SK-N-SH (cell line): Measurements from ENCODE around the gene NFKBIE. TPM values are rescaled to one million over a fixed set of nuclear protein-coding genes. Genes with fewer than 3 reads are reported as not detected.

Source experiments
- CTCF ChIA-PET: fragments of 300-600, 350-600 bp; formaldehyde crosslinking; extraction: SDS; loops from one replicate; lab custom pipeline; 2021; lab: Yijun Ruan, JAX
- POLR2A ChIA-PET: fragments of 350-600 bp; sonication (Branson Sonifier 250); formaldehyde crosslinking; extraction: SDS; loops from one replicate; lab custom pipeline; 2020; ENCODE audit warnings: antibody characterized with exemption, inconsistent platforms; lab: Yijun Ruan, JAX
- DNase-seq: peaks from one replicate; pipeline ENCODE4 v3.0.0; 2012
- H2AFZ ChIP-seq: fragments of 200-600 bp; sonication (generic); 2 replicates; pipeline ENCODE4 v1.8.1; 2016; ENCODE audit warnings: antibody characterized with exemption, mild to moderate bottlenecking, low read depth
- H3F3A ChIP-seq: fragments of 200-600 bp; sonication (generic); replicated peaks from 2 replicates; pipeline ENCODE3; 2016; ENCODE audit warnings: antibody characterized with exemption, mild to moderate bottlenecking; ENCODE audit not compliant: insufficient read depth
- H3K27ac ChIP-seq, 2 experiments: fragments of 200-500 bp in 1 of 2; fragments of 200-600 bp in 1 of 2; sonication (Bioruptor generic) in 1 of 2; sonication (generic), shearing (Covaris generic) in 1 of 2; 2 replicates each; pipeline versions ENCODE4 v1.5.1 to v1.6.1; 2014 to 2016; ENCODE audit warnings: low read depth in 2 of 2, inconsistent platforms in 1 of 2, low read length in 1 of 2, mild to moderate bottlenecking in 1 of 2, mixed read lengths in 1 of 2
- H3K27me3 ChIP-seq: fragments of 200-600 bp; sonication (generic), shearing (Covaris generic); 2 replicates; pipeline ENCODE4 v1.6.1; 2016; ENCODE audit warnings: mixed run types; ENCODE audit not compliant: insufficient read depth
- H3K36me3 ChIP-seq, 2 experiments: fragments of 200-500 bp in 1 of 2; fragments of 200-600 bp in 1 of 2; sonication (Bioruptor generic) in 1 of 2; sonication (generic) in 1 of 2; replicated peaks in 1 of 2; 2 replicates each; pipeline versions ENCODE3 to v1.5.1; 2014 to 2016; ENCODE audit warnings: low read length in 1 of 2, mild to moderate bottlenecking in 1 of 2; ENCODE audit not compliant: insufficient read depth in 2 of 2, control insufficient read depth in 1 of 2
- H3K4me1 ChIP-seq, 2 experiments: fragments of 200-500 bp in 1 of 2; fragments of 200-600 bp in 1 of 2; sonication (Bioruptor generic) in 1 of 2; sonication (generic), shearing (Covaris generic) in 1 of 2; 2 replicates each; pipeline versions ENCODE4 v1.5.1 to v1.6.1; 2014 to 2016; ENCODE audit warnings: low read depth in 1 of 2, low read length in 1 of 2, mixed run types in 1 of 2; ENCODE audit not compliant: insufficient read depth in 2 of 2, control insufficient read depth in 1 of 2
- H3K4me2 ChIP-seq: fragments of 200-600 bp; sonication (generic), shearing (Covaris generic); 2 replicates; pipeline ENCODE4 v1.6.1; 2017; ENCODE audit warnings: mixed run types
- H3K4me3 ChIP-seq, 2 experiments: fragments of 200-500 bp in 1 of 2; fragments of 200-600 bp in 1 of 2; sonication (Bioruptor generic) in 1 of 2; sonication (generic), shearing (Covaris generic) in 1 of 2; 2 replicates each; pipeline versions ENCODE4 v1.5.1 to v1.8.1; 2014 to 2016; ENCODE audit warnings: low read depth in 2 of 2, inconsistent platforms in 1 of 2, low read length in 1 of 2, mild to moderate bottlenecking in 1 of 2, mixed read lengths in 1 of 2, moderate library complexity in 1 of 2
- H3K79me2 ChIP-seq: fragments of 200-600 bp; sonication (generic); 2 replicates; pipeline ENCODE4 v1.8.1; 2017; ENCODE audit warnings: mild to moderate bottlenecking; ENCODE audit not compliant: insufficient read depth
- H3K9ac ChIP-seq: fragments of 200-600 bp; sonication (generic); 2 replicates; pipeline ENCODE4 v1.6.1; 2017; ENCODE audit warnings: mixed run types
- H3K9me2 ChIP-seq: fragments of 200-600 bp; sonication (generic); 2 replicates; pipeline ENCODE4 v1.6.1; 2017; ENCODE audit warnings: mixed run types
- H3K9me3 ChIP-seq: fragments of 200-600 bp; sonication (generic); 2 replicates; pipeline ENCODE4 v1.6.1; 2017; ENCODE audit warnings: mixed run types, mild to moderate bottlenecking, moderate library complexity
- H4K20me1 ChIP-seq: fragments of 200-600 bp; sonication (generic); 2 replicates; pipeline ENCODE4 v1.6.1; 2017; ENCODE audit warnings: mild to moderate bottlenecking, mixed run types; ENCODE audit not compliant: insufficient read depth
- CHD2 ChIP-seq: fragments of 150-350 bp; IDR thresholded peaks from 2 replicates; pipeline ENCODE4 v1.6.1; 2018; ENCODE audit warnings: low read length; ENCODE audit not compliant: partially characterized antibody
- ELF1 ChIP-seq: IDR thresholded peaks from 2 replicates; pipeline ENCODE4 v1.4.0; 2012
- EZH2phosphoT487 ChIP-seq: fragments of 200-600 bp; sonication (generic); IDR thresholded peaks from 2 replicates; pipeline ENCODE4 v1.6.1; 2017; ENCODE audit warnings: low read depth, mixed run types, mild to moderate bottlenecking, antibody characterized with exemption, moderate library complexity, borderline replicate concordance
- FOXJ3 ChIP-seq: sonication (generic); formaldehyde crosslinking; IDR thresholded peaks from 2 replicates; pipeline ENCODE4 v1.5.1; 2020; ENCODE audit warnings: mild to moderate bottlenecking, missing genetic modification reagents
- FOXM1 ChIP-seq: IDR thresholded peaks from 2 replicates; pipeline ENCODE4 v1.4.0; 2012; ENCODE audit warnings: low read depth, mild to moderate bottlenecking
- GABPA ChIP-seq: IDR thresholded peaks from 2 replicates; pipeline ENCODE4 v1.4.0; 2012; ENCODE audit warnings: low read depth, mild to moderate bottlenecking
- GATA2 ChIP-seq: sonication (generic); formaldehyde crosslinking; IDR thresholded peaks from 2 replicates; pipeline ENCODE4 v1.5.0; 2020; ENCODE audit warnings: mild to moderate bottlenecking, missing genetic modification reagents
- JUND ChIP-seq: IDR thresholded peaks from 2 replicates; pipeline ENCODE4 v1.4.0; 2012
- MAX ChIP-seq: IDR thresholded peaks from 2 replicates; pipeline ENCODE4 v1.4.0; 2012; ENCODE audit warnings: low read depth
- MEF2A ChIP-seq: IDR thresholded peaks from 2 replicates; pipeline ENCODE4 v1.4.0; 2012; ENCODE audit warnings: low read depth, borderline replicate concordance
- MXI1 ChIP-seq: IDR thresholded peaks from 2 replicates; pipeline ENCODE4 v1.6.1; 2012; ENCODE audit warnings: mild to moderate bottlenecking, low read depth, low read length, improper control_type of control experiment
- NFIC ChIP-seq: IDR thresholded peaks from 2 replicates; pipeline ENCODE4 v1.4.0; 2012; ENCODE audit warnings: borderline replicate concordance
- PBX3 ChIP-seq: IDR thresholded peaks from 2 replicates; pipeline ENCODE4; 2012
- POLR2AphosphoS5 ChIP-seq: IDR thresholded peaks from 2 replicates; pipeline ENCODE4 v1.6.1; 2012; ENCODE audit warnings: low read depth, low read length
- RAD21 ChIP-seq: IDR thresholded peaks from 2 replicates; pipeline ENCODE4 v1.6.1; 2012; ENCODE audit warnings: mild to moderate bottlenecking, low read length
- RCOR1 ChIP-seq: fragments of 150-350 bp; IDR thresholded peaks from 2 replicates; pipeline ENCODE4 v1.6.1; 2017; ENCODE audit warnings: antibody characterized with exemption, low read length
- REST ChIP-seq: IDR thresholded peaks from 2 replicates; pipeline ENCODE4 v1.6.1; 2012; ENCODE audit warnings: mild to moderate bottlenecking, low read depth, low read length, moderate library complexity
- RFX5 ChIP-seq: IDR thresholded peaks from 2 replicates; pipeline ENCODE4 v1.6.1; 2012; ENCODE audit warnings: mild to moderate bottlenecking, improper control_type of control experiment, low read length
- SIN3A ChIP-seq: IDR thresholded peaks from 2 replicates; pipeline ENCODE4 v1.6.1; 2012; ENCODE audit warnings: low read depth, mild to moderate bottlenecking, low read length, moderate library complexity, borderline replicate concordance
- SMC3 ChIP-seq: IDR thresholded peaks from 2 replicates; pipeline ENCODE4 v1.6.1; 2012; ENCODE audit warnings: low read depth, low read length, improper control_type of control experiment
- TAF1 ChIP-seq: IDR thresholded peaks from 2 replicates; pipeline ENCODE4 v1.6.1; 2012; ENCODE audit warnings: low read depth, mild to moderate bottlenecking, low read length, moderate library complexity, borderline replicate concordance
- TCF12 ChIP-seq: IDR thresholded peaks from 2 replicates; pipeline ENCODE4 v1.4.0; 2012
- USF1 ChIP-seq: IDR thresholded peaks from 2 replicates; pipeline ENCODE4 v1.4.0; 2012; ENCODE audit warnings: low read depth, borderline replicate concordance
- WGBS: methylation state at CpG from one replicate; pipeline ENCODE4 v1.1.6; 2017; ENCODE audit warnings: low lambda C conversion rate; 5-methylcytosine and 5-hydroxymethylcytosine counted together
- polyA plus RNA-seq, 3 experiments: library from polyadenylated mRNA; depleted of rRNA; stranded (reverse); fragments of >200 nt; gene quantifications; 2 replicates each; pipeline ENCODE4 v1.2.3, GENCODE V29; 2012

The NFKBIE gene
- polyA plus RNA-seq, 1 of the 3 experiments (the other 2 are of a cell fraction), result 5.8 TPM

GRCh38 chr6:44310241-44310640, 44.9 kb upstream of the NFKBIE start:
- H3K9me2 ChIP-seq, result no peaks in the 10 kb centered on the region
- H3K9ac ChIP-seq, result no peak overlapping the region
- CTCF ChIA-PET, result interaction anchor here (1.0 to 16.5 kb wide), 5 partner anchors 12 to 73 kb away, joined by 3 to 238 read pairs (median 5); partner anchors contain the start of genes NFKBIE and TMEM151B
- H3K27ac ChIP-seq, result no peak overlapping the region
- H3F3A ChIP-seq, result no peaks in the 10 kb centered on the region
- peaks cover 13 to 52% of the 10 kb centered on the region in 2 experiments for H3K36me3 ChIP-seq
- H3K4me1 ChIP-seq, result peaks cover 4 to 8% of the 10 kb centered on the region in 2 experiments; a peak in 3 of 4 replicates
- POLR2A ChIA-PET, result interaction anchor here (0.8 kb wide), 1 partner anchor 13 kb away, joined by 3 read pairs; no protein-coding TSS in a partner anchor
- H4K20me1 ChIP-seq, result no peaks in the 10 kb centered on the region
- DNase-seq, result no peak
- H3K9me3 ChIP-seq, result no peaks in the 10 kb centered on the region
- H2AFZ ChIP-seq, result no peak overlapping the region
- H3K79me2 ChIP-seq, result peaks cover 11% of the 10 kb centered on the region; the same call in 1 of the 2 replicates
- no peak overlapping the region for H3K4me3 ChIP-seq
- H3K4me2 ChIP-seq, result no peak overlapping the region
- TF ChIP-seq REST, result no peak
- TF ChIP-seq MAX, result no peak
- TF ChIP-seq SMC3, result no peak
- TF ChIP-seq RFX5, result no peak
- no peak for TF ChIP-seq RCOR1
- TF ChIP-seq ELF1, result no peak
- no peak for TF ChIP-seq MEF2A
- TF ChIP-seq TAF1, result no peak
- TF ChIP-seq POLR2AphosphoS5, result no peak
- no peak for TF ChIP-seq PBX3
- TF ChIP-seq NFIC, result no peak
- TF ChIP-seq CHD2, result no peak
- no peak for TF ChIP-seq TCF12
- 95% methylated on average over 2 of the region's 3 CpGs for WGBS
- H3K27me3 ChIP-seq, result no peaks in the 10 kb centered on the region

GRCh38 chr6:44309631-44310030, 44.3 kb upstream of the NFKBIE start:
- no peaks in the 10 kb centered on the region for H3F3A ChIP-seq
- ChIA-PET CTCF (interaction anchor here (1.0 to 16.5 kb wide), 6 partner anchors 12 to 72 kb away, joined by 3 to 238 read pairs (median 4); partner anchors contain the start of genes NFKBIE and TMEM151B), POLR2A (interaction anchor here (0.8 to 1.5 kb wide), 2 partner anchors 12 to 63 kb away, joined by 3 read pairs; partner anchors contain the start of gene HSP90AB1)
- no peak overlapping the region for H3K4me2 ChIP-seq
- H3K4me3 ChIP-seq, result no peak overlapping the region
- peaks cover 4 to 8% of the 10 kb centered on the region in 2 experiments; a peak in 3 of 4 replicates for H3K4me1 ChIP-seq
- no peaks in the 10 kb centered on the region for H4K20me1 ChIP-seq
- no peak for DNase-seq
- H3K27me3 ChIP-seq, result no peaks in the 10 kb centered on the region
- H2AFZ ChIP-seq, result no peak overlapping the region
- no peak overlapping the region for H3K27ac ChIP-seq
- H3K9me2 ChIP-seq, result no peaks in the 10 kb centered on the region
- H3K79me2 ChIP-seq, result peaks cover 11% of the 10 kb centered on the region; the same call in 1 of the 2 replicates
- H3K36me3 ChIP-seq, result peaks cover 13 to 55% of the 10 kb centered on the region in 2 experiments
- H3K9me3 ChIP-seq, result no peaks in the 10 kb centered on the region
- H3K9ac ChIP-seq, result no peak overlapping the region
- TF ChIP-seq FOXM1 (no peak), RCOR1 (no peak), MXI1 (no peak), JUND (no peak), GATA2 (CRISPR knock-in tag) (no peak), RAD21 (no peak), MEF2A (no peak), EZH2phosphoT487 (no peak), RFX5 (no peak), FOXJ3 (no peak), GABPA (no peak), USF1 (no peak), PBX3 (no peak), SIN3A (no peak), POLR2AphosphoS5 (no peak)
